Renal cortex interstitium (tissue), 11 donors: Measurements from ENCODE around the gene CLDN18. TPM values are rescaled to one million over a fixed set of nuclear protein-coding genes. Genes with fewer than 3 reads are reported as not detected.
A peak's percentile ranks its signal among the peaks of the same experiment; 100 is the strongest.

Source experiments
- DNase-seq, 11 donors: peaks; one replicate each; pipeline ENCODE4 v3.0.0-alpha.2; 2013; ENCODE audit warnings: low read depth in 9 of 11, low spot score in 4 of 11; ENCODE audit errors: extremely low read depth in 1 of 11
- polyA plus RNA-seq, 3 donors: library from polyadenylated mRNA; unstranded; fragments of 120-200 nt; gene quantifications; one replicate each; pipeline ENCODE4 v1.2.1, GENCODE V29; 2013; ENCODE audit not compliant: insufficient read length in 3 of 3

CLDN18 gene
- polyA plus RNA-seq, 3 donors = 1.0 to 1.8 (median 1.5) TPM

DNA sequence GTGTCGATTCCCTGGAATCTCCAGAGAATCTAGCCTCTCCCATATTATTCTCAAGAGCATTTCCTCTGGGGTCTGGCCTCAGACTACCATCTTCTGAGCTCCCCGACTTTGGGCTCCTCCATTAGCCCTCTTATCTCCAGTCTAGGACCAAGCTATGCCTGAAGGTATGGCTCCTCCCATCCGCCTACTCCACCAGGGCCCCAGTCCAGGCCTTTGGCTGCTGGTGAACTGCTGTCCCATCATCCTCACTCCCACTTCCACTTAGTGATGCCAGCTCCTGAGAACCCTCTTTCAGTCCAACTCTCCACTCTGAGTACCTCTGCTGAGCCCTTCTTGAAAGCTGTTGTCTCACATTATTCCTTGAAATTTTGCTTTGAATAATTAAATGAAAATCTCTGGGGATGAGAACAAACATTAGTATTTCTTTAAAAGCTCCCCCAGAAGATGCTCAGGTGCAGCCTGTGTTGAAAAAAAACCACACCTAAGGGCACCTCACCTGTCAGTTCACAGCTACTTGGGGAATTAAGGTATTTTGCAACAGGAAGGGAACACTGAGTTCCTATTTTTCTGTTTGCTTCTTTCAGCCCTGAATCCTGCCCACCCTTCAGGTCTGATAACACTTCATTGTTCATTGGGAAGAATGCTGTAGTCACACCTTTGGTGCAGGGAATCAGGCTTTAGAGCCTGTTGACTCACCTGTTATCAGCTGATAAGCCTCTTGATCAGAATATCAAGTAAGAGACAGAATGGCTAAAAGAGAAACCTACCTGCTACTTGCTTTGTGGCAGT lies 9.5 kb downstream of the CLDN18 start:
- no peak for DNase-seq

DNA sequence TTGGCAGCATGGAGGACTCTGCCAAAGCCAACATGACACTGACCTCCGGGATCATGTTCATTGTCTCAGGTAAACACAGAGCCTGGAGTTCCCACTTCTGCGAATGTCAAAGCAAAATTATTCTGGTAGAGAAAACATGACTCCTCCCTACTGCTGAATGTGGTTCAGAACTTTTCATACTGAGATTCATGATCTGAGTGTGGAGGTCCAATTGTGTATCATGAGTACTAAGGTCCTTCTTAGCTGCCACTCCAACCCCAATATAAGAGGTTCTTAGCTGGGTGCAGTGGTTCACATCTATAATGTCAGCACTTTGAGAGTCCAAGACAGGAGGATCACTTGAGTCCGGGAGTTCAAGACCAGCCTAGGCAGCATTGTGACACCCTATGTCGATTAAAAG lies 13.8 kb downstream of the CLDN18 start:
- DNase-seq = no peak

DNA sequence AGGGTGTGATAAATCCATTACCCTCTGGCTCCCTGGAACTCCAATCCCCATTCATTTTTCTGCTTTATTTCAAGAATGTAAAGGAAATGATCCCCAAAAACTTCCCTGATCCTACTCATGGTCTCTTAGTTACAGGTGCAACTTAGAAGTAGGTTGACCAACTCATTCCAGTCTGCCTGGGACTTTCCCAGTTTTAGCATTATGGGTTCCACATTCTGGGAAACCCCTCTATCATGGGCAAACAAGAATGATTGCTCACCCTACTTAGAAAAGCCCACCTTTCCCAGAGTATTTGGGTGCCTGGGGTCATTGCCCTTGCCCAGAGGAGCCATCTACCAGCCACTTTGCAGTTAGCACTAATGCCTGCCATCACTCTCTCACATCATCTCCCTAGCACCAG lies 15.6 kb downstream of the CLDN18 start:
- no peak for DNase-seq

DNA sequence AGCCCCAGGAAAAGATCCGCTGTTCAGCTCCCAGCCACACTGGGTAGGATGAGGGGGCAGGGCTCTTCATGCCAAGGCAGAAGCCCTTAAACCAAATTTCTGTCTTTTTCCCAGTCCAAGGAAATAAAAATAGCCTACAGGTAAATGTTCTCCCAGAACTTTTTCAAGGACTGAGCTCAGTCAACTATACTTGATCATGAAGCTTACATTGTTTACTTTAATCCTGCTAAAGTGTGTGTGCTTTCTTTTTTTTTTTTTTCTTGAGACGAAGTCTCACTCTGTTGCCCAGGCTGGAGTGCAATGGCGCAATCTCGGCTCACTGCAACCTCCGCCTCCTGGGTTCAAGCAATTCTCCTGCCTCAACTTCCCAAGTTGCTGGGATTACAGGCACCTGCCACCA lies 17.9 kb downstream of the CLDN18 start:
- no peak for DNase-seq

DNA sequence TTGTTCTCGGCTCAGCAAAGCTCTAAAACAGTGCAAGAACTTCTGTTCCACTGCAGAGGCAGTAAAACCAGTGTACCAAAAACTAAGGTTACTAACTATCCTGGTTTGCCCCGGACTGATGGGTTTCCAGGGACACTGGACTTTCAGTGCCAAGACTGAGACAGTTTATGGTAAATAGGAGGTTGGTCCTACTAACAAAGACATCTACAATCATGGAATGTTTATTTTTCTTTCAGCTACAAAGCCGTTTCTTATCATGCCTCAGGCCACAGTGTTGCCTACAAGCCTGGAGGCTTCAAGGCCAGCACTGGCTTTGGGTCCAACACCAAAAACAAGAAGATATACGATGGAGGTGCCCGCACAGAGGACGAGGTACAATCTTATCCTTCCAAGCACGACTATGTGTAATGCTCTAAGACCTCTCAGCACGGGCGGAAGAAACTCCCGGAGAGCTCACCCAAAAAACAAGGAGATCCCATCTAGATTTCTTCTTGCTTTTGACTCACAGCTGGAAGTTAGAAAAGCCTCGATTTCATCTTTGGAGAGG lies 20.8 kb downstream of the CLDN18 start:
- no peak for DNase-seq

DNA sequence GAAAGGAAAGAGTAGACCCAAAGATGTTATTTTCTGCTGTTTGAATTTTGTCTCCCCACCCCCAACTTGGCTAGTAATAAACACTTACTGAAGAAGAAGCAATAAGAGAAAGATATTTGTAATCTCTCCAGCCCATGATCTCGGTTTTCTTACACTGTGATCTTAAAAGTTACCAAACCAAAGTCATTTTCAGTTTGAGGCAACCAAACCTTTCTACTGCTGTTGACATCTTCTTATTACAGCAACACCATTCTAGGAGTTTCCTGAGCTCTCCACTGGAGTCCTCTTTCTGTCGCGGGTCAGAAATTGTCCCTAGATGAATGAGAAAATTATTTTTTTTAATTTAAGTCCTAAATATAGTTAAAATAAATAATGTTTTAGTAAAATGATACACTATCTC lies 21.6 kb downstream of the CLDN18 start:
- no peak for DNase-seq

DNA sequence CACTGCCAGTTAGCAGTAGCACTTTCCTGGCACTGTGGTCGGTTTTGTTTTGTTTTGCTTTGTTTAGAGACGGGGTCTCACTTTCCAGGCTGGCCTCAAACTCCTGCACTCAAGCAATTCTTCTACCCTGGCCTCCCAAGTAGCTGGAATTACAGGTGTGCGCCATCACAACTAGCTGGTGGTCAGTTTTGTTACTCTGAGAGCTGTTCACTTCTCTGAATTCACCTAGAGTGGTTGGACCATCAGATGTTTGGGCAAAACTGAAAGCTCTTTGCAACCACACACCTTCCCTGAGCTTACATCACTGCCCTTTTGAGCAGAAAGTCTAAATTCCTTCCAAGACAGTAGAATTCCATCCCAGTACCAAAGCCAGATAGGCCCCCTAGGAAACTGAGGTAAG lies 22.6 kb downstream of the CLDN18 start:
- DNase-seq = no peak

DNA sequence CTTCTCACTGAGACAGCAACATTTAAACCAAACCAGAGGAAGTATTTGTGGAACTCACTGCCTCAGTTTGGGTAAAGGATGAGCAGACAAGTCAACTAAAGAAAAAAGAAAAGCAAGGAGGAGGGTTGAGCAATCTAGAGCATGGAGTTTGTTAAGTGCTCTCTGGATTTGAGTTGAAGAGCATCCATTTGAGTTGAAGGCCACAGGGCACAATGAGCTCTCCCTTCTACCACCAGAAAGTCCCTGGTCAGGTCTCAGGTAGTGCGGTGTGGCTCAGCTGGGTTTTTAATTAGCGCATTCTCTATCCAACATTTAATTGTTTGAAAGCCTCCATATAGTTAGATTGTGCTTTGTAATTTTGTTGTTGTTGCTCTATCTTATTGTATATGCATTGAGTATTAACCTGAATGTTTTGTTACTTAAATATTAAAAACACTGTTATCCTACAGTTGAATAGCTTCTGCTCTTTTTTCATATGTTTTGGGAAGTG lies 23.3 kb downstream of the CLDN18 start:
- no peak for DNase-seq

DNA sequence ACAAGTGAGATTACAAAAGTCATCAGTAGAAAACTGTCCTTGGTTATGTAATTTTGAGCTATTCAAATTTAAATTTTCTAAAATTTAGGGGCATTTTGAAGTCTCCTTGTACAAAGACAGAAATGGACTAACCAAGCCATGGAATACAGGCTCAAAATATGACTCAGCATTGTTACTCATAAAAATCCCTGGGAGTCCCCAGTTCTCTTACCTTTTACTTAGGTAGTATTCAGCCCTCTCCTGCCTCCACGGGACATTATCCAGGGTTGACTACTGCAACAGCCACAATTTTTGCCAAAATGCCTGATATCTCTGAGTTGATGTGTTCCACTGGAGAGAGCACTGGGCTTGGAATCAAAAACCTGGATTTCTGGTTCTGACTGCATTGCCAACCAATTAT lies 25.0 kb downstream of the CLDN18 start:
- no peak for DNase-seq

DNA sequence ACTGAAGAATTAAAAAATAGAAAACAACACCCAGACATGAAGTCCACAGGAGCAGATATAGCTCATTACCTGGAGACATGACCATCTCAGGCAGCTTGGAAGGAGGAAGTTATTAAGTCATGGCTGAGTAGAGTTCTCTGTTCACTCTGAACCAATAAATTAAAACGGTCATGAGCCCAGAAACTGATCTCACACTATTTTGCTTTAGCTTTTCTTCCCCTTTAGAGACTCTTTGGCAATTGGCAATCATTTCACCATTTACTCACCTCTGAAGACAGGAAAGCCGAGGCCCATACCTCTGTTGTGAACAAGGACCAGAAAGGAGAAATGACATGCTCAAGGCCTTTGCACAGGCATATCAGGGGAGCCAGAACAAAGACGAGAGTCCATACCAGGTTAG lies 26.6 kb downstream of the CLDN18 start:
- peak in 3 of 11 donors; percentile 2 to 18 (median 7) for DNase-seq

DNA sequence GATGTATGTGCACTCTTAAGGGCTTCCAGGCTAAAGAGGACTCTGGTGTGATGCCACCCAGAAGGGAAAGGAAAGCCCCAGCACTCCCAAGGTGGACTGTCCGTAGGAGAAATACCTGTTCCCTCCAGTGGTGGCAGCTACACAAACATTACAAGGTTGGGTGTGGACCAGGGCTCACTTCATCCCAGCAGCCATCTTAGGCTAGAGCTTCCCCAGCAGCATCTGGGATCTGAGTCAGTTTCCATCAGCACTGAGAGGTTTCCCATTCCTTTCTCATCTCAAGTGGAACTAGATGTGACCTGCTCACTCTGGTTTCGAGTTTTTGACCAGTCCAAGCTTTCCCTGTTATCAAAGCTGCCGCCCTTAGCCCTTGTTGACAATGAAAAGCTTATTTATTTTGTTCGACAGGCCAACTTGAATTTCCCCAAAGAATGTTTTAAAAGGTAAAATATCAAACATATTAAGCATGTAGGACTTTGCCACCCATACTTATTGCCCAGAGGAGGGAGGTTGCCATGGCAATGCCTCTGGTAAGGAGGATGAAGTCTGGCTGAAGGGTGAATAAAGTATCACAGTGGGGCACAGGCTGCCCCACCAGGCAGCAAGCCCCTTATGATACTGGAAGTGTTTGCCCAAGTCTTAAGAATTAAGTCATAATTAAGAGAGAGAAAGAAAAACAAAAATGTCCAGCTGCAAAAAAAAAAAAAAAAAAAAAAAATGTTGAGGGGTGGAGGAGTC lies 28.9 kb downstream of the CLDN18 start:
- no peak for DNase-seq

DNA sequence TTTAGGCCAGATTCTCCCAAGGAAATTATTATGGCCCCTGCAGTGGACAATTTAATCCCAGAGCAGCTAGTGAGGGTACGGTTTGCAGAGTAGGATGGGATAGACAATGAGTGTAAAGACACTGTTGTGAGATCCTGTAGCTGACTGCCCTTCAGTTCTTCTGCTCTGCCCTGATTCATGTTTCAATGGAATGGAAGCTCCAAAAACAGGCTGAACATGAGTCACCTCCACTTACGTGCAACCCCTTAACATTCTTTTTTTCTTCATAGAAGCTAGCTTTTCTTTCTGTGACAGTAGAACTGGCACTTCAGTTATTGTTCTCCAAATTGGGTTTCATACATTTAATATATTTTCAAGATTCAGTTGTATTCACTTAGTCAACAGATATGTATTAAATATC lies 32.1 kb downstream of the CLDN18 start:
- DNase-seq = no peak

DNA sequence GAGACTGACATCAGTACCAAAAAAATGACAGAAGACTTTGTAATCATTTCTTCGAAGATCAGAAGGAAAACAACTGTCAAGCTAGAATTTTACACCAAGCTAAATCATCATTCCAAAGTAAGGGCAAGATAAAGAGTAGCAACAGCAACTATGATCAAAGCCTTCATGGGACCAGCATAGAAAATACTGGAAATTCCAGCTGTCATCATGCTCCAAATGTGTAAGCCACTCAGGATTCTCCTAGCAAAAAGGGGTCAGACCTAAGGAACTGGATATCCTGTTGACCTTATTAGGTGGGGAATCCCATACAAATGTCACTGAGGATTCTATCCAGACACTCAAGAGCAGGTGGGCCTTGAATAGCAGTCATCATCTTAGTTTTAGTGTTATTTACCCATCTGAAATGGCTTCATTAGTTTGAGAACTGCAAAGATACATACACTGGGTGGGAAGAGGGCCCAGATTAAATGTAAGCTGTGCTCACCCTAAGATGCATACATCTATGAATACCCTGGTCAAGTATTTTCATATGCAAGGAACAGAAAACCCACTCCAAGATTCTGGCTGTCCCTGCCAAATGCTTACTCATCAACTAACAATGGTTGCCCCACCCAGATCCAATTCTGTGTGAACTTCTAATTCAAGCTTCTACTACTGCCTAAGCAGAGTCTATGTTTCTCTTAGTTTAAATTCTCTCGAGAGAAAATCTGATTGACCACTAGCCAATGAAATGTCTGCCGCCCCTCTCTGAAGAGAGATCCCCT lies 33.5 kb downstream of the CLDN18 start:
- DNase-seq = no peak

DNA sequence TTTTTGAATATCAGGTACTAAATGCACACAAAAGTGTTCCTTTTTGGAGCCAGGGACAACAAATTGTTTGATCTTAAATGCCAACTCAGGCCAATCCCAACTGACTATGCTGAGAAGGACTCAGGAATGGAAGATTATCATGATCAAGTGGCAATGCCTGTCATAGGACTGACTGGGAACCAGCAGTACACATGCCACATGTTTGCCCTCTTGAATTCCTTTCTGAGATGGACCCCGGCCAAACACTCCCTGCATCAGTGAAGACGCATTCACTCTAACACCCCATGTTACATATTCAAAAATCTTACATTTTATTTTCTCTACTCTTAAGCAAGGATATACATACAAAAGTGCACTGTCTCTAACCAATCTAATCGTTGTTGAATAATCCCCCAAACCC lies 36.1 kb downstream of the CLDN18 start:
- no peak for DNase-seq

DNA sequence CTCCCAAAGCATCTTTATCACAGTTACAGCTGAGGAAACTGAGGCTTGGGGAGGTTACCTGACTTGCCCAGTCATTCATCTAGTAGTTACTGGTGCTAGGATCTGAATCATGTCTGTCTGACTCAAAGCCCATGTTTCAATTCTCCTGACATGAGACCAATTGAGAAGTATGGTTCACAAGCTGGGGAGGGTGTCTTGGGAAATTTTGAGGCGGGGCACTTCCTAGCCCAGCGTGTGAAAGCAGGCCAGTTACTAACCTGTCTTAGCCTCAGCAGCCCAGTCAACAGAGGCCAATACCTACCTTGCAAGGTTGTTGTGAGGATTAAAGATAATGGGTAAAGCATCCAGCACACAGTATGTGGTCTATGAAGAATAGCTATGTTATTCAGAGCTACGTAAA lies 37.0 kb downstream of the CLDN18 start:
- DNase-seq = no peak

DNA sequence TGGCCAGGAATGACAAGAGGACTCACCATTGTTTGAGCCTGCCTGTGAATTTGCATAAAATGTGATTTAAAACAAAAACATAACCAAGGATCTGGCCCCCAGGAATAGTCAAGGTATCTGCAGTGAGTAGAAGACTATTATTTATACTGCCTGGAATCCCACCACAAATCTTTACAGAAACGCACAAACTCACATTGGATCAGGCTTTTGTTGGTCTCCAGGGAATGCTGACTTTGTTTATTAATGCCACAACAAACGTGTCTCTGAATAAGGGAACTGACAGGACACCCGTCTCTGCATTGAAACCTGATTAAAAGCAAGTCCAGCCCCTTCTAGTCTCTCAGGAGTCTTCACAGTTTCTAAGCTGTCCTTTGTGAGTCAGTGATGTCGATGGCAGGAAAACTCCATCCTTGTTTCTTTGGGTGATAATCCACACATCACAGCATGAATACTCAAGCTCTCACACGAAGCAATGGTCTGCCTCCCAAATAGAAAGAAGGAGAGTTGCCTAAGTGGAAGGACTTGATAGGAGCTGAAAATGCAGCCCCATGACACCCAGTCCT lies 37.7 kb downstream of the CLDN18 start:
- DNase-seq = no peak

DNA sequence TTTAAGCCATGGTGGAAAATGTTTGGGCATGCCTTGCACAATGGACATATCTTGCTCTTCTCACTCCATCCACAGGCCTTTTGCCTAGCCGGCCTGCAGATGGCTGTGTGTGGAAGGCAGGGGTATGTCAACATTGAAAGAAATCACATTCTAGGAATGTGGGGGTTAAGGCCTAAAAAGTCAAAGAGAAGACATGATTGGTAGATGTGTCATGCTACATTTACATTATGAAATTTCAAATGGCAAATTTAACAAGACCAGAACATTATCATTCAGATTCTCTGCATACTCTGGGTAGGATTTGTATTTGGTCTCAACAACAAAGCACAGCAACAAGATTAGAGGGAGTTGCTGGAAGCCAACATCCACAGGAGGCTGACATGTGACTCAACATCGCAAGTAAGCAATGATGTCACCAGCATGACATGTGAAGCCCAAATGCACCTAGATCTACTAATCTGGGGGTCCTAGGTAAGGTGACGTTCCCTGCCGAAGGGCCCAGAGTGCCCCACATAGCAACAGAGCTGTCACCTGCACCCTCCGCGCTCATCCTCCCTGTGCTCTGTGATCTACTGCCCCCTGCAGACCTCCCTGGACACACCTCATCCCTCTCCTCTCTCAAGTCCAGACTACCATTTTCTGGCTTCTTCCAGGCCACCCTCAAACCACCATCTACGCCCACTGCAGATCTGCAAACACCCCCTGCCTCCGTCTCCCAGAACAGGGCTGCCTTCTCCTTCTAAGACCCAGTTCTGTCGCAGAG lies 39.4 kb downstream of the CLDN18 start:
- DNase-seq = no peak

DNA sequence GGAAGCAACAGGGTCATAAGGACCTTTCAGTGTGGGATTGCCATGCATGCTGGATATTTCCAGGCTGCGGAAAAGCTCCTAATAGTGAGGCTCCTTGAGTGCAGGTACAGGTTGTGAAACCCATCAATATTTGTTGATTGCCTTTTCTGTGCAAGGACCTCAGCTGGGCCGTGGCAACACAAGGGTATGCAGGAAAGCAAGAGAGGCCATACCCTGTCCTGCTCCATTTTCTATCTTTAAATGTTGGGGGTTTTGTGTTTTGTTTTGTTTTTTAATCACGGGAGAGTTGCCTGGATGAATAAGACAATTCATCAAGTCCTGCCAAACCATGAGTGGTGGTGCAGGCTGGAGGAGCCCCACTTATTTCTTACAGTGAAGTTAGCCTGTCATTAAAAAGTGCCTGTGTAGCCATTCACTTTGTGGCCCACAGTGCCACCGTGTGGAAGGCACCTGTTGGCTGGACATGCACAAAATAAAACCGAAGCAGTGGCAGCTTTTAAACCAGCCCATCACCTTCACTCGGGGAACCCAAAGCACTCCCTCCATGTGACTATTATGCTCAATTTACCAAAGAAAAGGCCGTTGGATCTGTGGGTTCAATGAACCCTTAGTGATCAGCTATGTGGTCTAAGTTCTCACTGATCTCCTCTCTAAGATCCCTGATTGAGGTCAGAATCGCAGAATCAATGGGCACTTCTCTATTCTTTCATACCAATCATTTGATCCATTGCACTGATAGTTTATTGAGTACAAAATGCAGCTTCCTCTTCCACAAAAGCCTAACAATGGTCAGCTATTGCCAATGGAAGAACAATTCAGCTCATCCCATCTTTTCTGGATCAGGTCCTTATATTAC lies 42.2 kb downstream of the CLDN18 start:
- peak in 10 of 11 donors; percentile 6 to 28 (median 17) for DNase-seq
